PFSK-1 (cell line): ENCODE measurements around the gene ANKRD42.

Experiments used
- FOXP2 ChIP-seq: optimal IDR thresholded peaks from 2 replicates; pipeline ENCODE3; 2011; ENCODE audit warnings: borderline replicate concordance, control low read depth, inconsistent platforms; ENCODE audit not compliant: insufficient read depth; ENCODE audit errors: extremely low read length, extremely low read depth
- POLR2AphosphoS5 ChIP-seq: IDR thresholded peaks from 2 replicates; pipeline ENCODE4 v1.6.1; 2012; ENCODE audit warnings: low read depth, mild to moderate bottlenecking, control low read depth, low read length, moderate library complexity
- REST ChIP-seq, 2 experiments: IDR thresholded peaks; 2 replicates each; pipeline versions ENCODE4 v1.6.1 to v1.8.0; 2011 to 2012; ENCODE audit warnings: low read depth in 2 of 2, low read length in 2 of 2, control low read depth in 1 of 2, inconsistent platforms in 1 of 2, mild to moderate bottlenecking in 1 of 2, moderate library complexity in 1 of 2; ENCODE audit not compliant: insufficient read depth in 1 of 2
- SIN3A ChIP-seq: IDR thresholded peaks from 2 replicates; pipeline ENCODE4 v1.6.1; 2012; ENCODE audit warnings: mild to moderate bottlenecking, low read length, moderate library complexity, borderline replicate concordance; ENCODE audit not compliant: insufficient read depth
- TAF1 ChIP-seq: IDR thresholded peaks from 2 replicates; pipeline ENCODE4 v1.6.1; 2012; ENCODE audit warnings: low read length, control low read depth, borderline replicate concordance; ENCODE audit not compliant: insufficient read depth

ANKRD42 gene

GRCh38 chr11:83287631-83288030 is 94.1 kb downstream of the ANKRD42 start:
- TF ChIP-seq TAF1 (no peak), SIN3A (no peak), FOXP2 (no peak), REST (IDR thresholded peaks at IDR 0.05; ENCODE audit: insufficient read depth in 1 of 2, low read depth in 2 of 2, low read length in 2 of 2) (no peak), POLR2AphosphoS5 (no peak)

GRCh38 chr11:83292709-83293456 is 99.4 kb downstream of the ANKRD42 start:
- TF ChIP-seq POLR2AphosphoS5, result no peak
- no peak for TF ChIP-seq TAF1
- TF ChIP-seq SIN3A, result no peak
- no peak for TF ChIP-seq FOXP2
- no peak for TF ChIP-seq REST (IDR thresholded peaks at IDR 0.05; ENCODE audit: insufficient read depth in 1 of 2, low read depth in 2 of 2, low read length in 2 of 2)

- no peak for TF ChIP-seq REST (IDR thresholded peaks at IDR 0.05; ENCODE audit: insufficient read depth in 1 of 2, low read depth in 2 of 2, low read length in 2 of 2)
- no peak for TF ChIP-seq SIN3A
- TF ChIP-seq TAF1, result no peak
- TF ChIP-seq POLR2AphosphoS5, result no peak
- no peak for TF ChIP-seq FOXP2
Measured at GRCh38 chr11:83293457-83293774, 99.9 kb downstream of the ANKRD42 start.

- TF ChIP-seq POLR2AphosphoS5, result no peak
- TF ChIP-seq FOXP2, result no peak
- no peak for TF ChIP-seq TAF1
- peak; percentile 10 to 83; a peak in 2 of 4 replicates for TF ChIP-seq REST (IDR thresholded peaks at IDR 0.05; ENCODE audit: insufficient read depth in 1 of 2, low read depth in 2 of 2, low read length in 2 of 2)
- no peak for TF ChIP-seq SIN3A
Measured at GRCh38 chr11:83294208-83294607, 100.7 kb downstream of the ANKRD42 start.
